ENCODE data around the gene STK38. TPM values are rescaled to one million over a fixed set of nuclear protein-coding genes. Genes with fewer than 3 reads are reported as not detected.
A peak's percentile ranks its signal among the peaks of the same experiment; 100 is the strongest.

The STK38 gene
- total RNA-seq, 6 experiments from 2014 or later, result 12.5 to 19.2 (median 16.1) TPM

DNA sequence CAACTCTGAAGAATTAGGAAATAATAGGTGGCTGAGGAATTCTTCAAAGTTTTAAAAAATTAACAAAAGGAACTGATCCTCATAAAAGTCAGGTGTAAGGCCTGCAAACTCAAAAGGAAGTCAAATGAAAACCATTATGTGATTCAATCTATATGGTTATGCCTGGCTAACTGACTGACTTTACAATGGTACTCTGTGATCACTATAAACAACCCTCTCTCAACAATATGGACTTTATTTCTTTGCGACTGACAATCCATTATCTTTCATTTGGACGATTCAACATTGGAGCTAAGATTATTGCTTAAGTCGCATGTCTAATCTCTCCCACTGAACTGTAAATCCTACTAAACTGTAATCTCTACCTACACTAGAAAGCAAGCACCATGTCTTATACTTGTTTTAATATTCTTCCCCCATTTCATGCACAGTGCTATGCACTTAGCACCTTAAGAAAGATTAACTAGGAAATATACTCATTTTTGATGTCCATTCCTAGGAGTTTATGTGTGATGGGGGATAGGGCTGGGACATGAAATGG lies 1.4 kb downstream of the STK38 start:
- intact Hi-C loops (cut with DNase I), result no loop called here
- Histone ChIP-seq H3K27me3 (no peaks in the 10 kb centered on the region), H3K27ac (peak overlapping the region; percentile 86 to 99 (median 93)), H3K36me3 (no peaks in the 10 kb centered on the region), H3K4me3 (peak overlapping the region; percentile 87 to 100 (median 92)), H3K9me3 (no peaks in the 10 kb centered on the region), H3K4me1 (peaks cover 0 to 21% (median 9%) of the 10 kb centered on the region in 4 donors)
- no peak for TF ChIP-seq POLR2A (IDR thresholded peaks at IDR 0.05)
- TF ChIP-seq, protein P1, sequence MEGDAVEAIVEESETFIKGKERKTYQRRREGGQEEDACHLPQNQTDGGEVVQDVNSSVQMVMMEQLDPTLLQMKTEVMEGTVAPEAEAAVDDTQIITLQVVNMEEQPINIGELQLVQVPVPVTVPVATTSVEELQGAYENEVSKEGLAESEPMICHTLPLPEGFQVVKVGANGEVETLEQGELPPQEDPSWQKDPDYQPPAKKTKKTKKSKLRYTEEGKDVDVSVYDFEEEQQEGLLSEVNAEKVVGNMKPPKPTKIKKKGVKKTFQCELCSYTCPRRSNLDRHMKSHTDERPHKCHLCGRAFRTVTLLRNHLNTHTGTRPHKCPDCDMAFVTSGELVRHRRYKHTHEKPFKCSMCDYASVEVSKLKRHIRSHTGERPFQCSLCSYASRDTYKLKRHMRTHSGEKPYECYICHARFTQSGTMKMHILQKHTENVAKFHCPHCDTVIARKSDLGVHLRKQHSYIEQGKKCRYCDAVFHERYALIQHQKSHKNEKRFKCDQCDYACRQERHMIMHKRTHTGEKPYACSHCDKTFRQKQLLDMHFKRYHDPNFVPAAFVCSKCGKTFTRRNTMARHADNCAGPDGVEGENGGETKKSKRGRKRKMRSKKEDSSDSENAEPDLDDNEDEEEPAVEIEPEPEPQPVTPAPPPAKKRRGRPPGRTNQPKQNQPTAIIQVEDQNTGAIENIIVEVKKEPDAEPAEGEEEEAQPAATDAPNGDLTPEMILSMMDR (IDR thresholded peaks at IDR 0.05), result no peak
- DNase-seq, result no peak
- no peak for ATAC-seq
- WGBS (ENCODE audit: insufficient coverage, low coverage, low lambda C conversion rate, missing lambda C conversion rate), result 11% methylated on average over 3 of the region's 3 CpGs

DNA sequence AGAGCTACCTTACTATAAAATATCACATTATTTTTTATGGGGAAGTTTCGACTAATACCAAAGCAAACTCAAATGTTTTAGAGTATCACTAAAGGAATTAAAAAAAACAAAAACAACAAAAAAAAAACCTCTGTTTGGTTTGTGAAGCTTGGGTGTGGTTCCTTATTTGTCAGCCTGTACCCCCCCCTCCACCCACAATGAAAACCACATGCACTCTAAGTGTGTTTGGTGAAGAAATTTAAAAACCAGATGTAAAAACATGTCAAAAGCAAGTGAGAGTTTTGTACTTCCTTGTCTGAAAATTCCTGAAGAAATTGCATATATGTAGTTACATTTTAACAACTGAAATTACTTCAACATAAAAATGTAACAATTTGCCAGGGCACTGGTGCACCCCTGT lies 3.1 kb downstream of the STK38 start:
- no peaks in the 10 kb centered on the region for H3K27me3 ChIP-seq
- 64% methylated on average over 1 of the region's 1 CpG for WGBS (ENCODE audit: insufficient coverage, low coverage, low lambda C conversion rate, missing lambda C conversion rate)
- DNase-seq, result no peak
- H3K4me3 ChIP-seq, result no peak overlapping the region
- no peak for ATAC-seq
- H3K36me3 ChIP-seq, result peaks cover 0 to 10% (median 4%) of the 10 kb centered on the region in 4 donors
- no peak overlapping the region for H3K27ac ChIP-seq
- peaks cover 0 to 21% (median 9%) of the 10 kb centered on the region in 4 donors for H3K4me1 ChIP-seq
- intact Hi-C loops (cut with DNase I), result no loop called here
- H3K9me3 ChIP-seq, result no peaks in the 10 kb centered on the region
- no peak for TF ChIP-seq POLR2A (IDR thresholded peaks at IDR 0.05)
- TF ChIP-seq, protein P1 (IDR thresholded peaks at IDR 0.05), result no peak

DNA sequence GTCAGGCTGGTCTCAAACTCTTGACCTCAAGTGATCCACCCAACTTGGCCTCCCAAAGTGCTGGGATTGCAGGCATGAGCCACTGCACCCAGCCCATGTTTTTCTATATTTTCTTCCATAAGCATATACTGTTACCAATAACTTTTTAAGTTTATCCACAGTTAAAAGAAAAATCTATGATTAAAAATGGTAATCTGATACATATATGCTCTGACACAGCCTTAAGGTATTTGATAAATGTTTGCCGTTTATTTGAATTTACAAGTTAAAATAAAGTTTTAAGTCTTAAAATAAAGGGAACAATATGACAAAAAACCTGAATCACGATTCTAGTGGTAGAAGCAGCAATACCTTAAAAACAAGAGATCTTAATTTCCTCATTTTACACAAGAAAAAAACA lies 5.2 kb downstream of the STK38 start:
- 91% methylated on average over 2 of the region's 2 CpGs for WGBS (ENCODE audit: insufficient coverage, low coverage, low lambda C conversion rate, missing lambda C conversion rate)
- Histone ChIP-seq H3K36me3 (peaks cover 0 to 14% (median 4%) of the 10 kb centered on the region in 4 donors), H3K27me3 (no peaks in the 10 kb centered on the region), H3K4me3 (no peak overlapping the region), H3K9me3 (no peaks in the 10 kb centered on the region), H3K4me1 (peaks cover 0 to 21% (median 9%) of the 10 kb centered on the region in 4 donors), H3K27ac (no peak overlapping the region)
- ATAC-seq (no peak), DNase-seq (no peak)
- TF ChIP-seq, protein P1 (IDR thresholded peaks at IDR 0.05), result no peak
- TF ChIP-seq POLR2A (IDR thresholded peaks at IDR 0.05), result no peak
- intact Hi-C loops (cut with DNase I), result no loop called here

DNA sequence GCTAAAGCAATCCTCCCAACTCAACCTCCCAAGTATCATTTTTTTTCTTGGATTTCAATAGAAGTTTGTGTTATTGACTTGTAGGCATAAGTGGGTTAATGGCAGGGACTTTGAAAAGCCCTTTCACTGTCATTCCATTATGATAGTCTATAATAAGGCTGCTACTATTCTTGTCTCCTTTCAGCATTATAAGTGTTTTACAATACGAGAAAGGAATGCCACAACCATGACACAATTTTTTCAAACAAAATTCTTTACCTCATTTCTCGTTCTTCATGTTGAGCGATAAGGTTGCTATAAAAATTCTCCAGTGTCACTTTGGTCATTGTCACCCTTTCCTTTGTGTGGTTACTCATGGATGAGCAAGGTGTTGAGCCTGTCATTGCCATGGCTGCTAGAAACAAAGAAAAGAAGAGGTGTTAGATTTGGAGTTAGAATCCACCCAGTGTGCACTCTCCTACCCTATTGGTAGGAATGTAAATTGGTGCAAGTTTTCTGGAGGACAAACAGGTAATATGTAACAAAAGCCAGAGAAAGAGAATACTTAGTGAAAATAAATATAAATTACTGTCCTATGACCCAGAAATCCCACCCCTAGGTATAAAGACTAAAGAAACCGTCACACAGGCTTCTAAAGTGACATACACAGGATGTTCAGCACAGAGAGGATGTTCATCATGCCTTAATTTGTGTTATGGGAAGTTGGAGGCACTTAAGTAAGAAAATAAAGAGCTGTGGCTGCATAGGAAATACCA lies 7.3 kb downstream of the STK38 start:
- Histone ChIP-seq H3K9me3 (no peaks in the 10 kb centered on the region), H3K4me1 (peaks cover 0 to 9% (median 4%) of the 10 kb centered on the region in 4 donors), H3K4me3 (no peak overlapping the region), H3K27ac (no peak overlapping the region), H3K36me3 (peaks cover 0 to 17% (median 4%) of the 10 kb centered on the region in 4 donors), H3K27me3 (no peaks in the 10 kb centered on the region)
- 89% methylated on average over 4 of the region's 4 CpGs for WGBS (ENCODE audit: insufficient coverage, low coverage, low lambda C conversion rate, missing lambda C conversion rate)
- intact Hi-C loops (cut with DNase I), result no loop called here
- DNase-seq (no peak), ATAC-seq (no peak)
- TF ChIP-seq, protein P1 (IDR thresholded peaks at IDR 0.05), result no peak
- TF ChIP-seq POLR2A (IDR thresholded peaks at IDR 0.05), result no peak
